Endodermal cell (in vitro differentiated cells): ENCODE measurements around the gene GPHN. TPM values are rescaled to one million over a fixed set of nuclear protein-coding genes. Genes with fewer than 3 reads are reported as not detected.

Experiments
- DNase-seq: peaks from one replicate; pipeline ENCODE4 v3.0.0-alpha.2; 2017
- H3K27ac ChIP-seq: 2 replicates; pipeline ENCODE4 v1.5.1; 2013; ENCODE audit warnings: mild to moderate bottlenecking, low read depth, low read length, moderate library complexity
- H3K27me3 ChIP-seq: 2 replicates; pipeline ENCODE4 v1.6.1; 2013; ENCODE audit warnings: mild to moderate bottlenecking, low read length, moderate library complexity; ENCODE audit not compliant: insufficient read depth, control insufficient read depth, poor library complexity, severe bottlenecking
- H3K36me3 ChIP-seq: 2 replicates; pipeline ENCODE4 v1.7.0; 2013; ENCODE audit warnings: mild to moderate bottlenecking, low read length, moderate library complexity; ENCODE audit not compliant: control insufficient read depth, insufficient read depth
- H3K4me1 ChIP-seq: one replicate; pipeline ENCODE4 v1.7.0; 2013; ENCODE audit warnings: low read length; ENCODE audit not compliant: control insufficient read depth, insufficient read depth
- H3K4me3 ChIP-seq: 2 replicates; pipeline ENCODE4 v1.5.1; 2013; ENCODE audit warnings: mild to moderate bottlenecking, low read length, moderate library complexity
- H3K9ac ChIP-seq: 2 replicates; pipeline ENCODE4 v1.6.1; 2013; ENCODE audit warnings: mild to moderate bottlenecking, low read length, moderate library complexity; ENCODE audit not compliant: poor library complexity, severe bottlenecking; ENCODE audit errors: extremely low read depth
- H3K9me3 ChIP-seq: 2 replicates; pipeline ENCODE4 v1.6.1; 2013; ENCODE audit warnings: mild to moderate bottlenecking, low read length, moderate library complexity; ENCODE audit not compliant: control insufficient read depth
- H3K27ac Mint-ChIP-seq: 2 replicates; pipeline ENCODE4 v1.8.0; 2020; ENCODE audit warnings: mixed read lengths
- H3K27me3 Mint-ChIP-seq: 2 replicates; pipeline ENCODE4 v1.8.0; 2021; ENCODE audit warnings: mild to moderate bottlenecking, mixed read lengths; ENCODE audit not compliant: insufficient read depth
- H3K36me3 Mint-ChIP-seq: 2 replicates; pipeline ENCODE4 v1.8.0; 2020; ENCODE audit warnings: low read depth, mixed read lengths
- H3K4me1 Mint-ChIP-seq: 2 replicates; pipeline ENCODE4 v1.8.0; 2020; ENCODE audit warnings: mixed read lengths
- H3K4me3 Mint-ChIP-seq: 2 replicates; pipeline ENCODE4 v1.8.0; 2020; ENCODE audit warnings: mild to moderate bottlenecking, moderate library complexity, mixed read lengths
- H3K9me3 Mint-ChIP-seq: 2 replicates; pipeline ENCODE4 v1.8.0; 2020; ENCODE audit warnings: mild to moderate bottlenecking, mixed read lengths
- CTCF ChIP-seq: fragments of 200-600 bp; sonication (generic); conservative IDR thresholded peaks from 2 replicates; pipeline ENCODE4 v1.5.0; 2021; ENCODE audit warnings: antibody characterized with exemption, mild to moderate bottlenecking
- WGBS, 2 experiments: methylation state at CpG; one replicate each; pipeline versions ENCODE4 v1.1.5 to v1.1.7; 2013; ENCODE audit warnings: missing lambda C conversion rate in 2 of 2, mixed read lengths in 1 of 2; ENCODE audit not compliant: insufficient coverage in 1 of 2, insufficient read length in 1 of 2; 5-methylcytosine and 5-hydroxymethylcytosine counted together
- total RNA-seq, 2 donors: library from RNA; stranded (reverse); fragmentation: NEBNext Ultra II Directional in 1 of 2; extraction: Animal tissue kit (Norgen Biotek cat#: 25700) in 1 of 2; gene quantifications; 2 replicates in 1 of 2; 3 replicates in 1 of 2; pipeline ENCODE4 v1.2.1, GENCODE V29; 2021

GPHN gene
- total RNA-seq, 2 donors from 2014 or later, result 12.4 to 15.0 TPM

- Mint-ChIP-seq H3K27ac (no peak overlapping the region), H3K27me3 (no peaks in the 10 kb centered on the region), H3K36me3 (peaks cover 13% of the 10 kb centered on the region), H3K4me3 (no peak overlapping the region), H3K4me1 (no peaks in the 10 kb centered on the region), H3K9me3 (peaks cover 34% of the 10 kb centered on the region)
- Histone ChIP-seq H3K4me3 (no peak overlapping the region), H3K36me3 (no peaks in the 10 kb centered on the region), H3K9ac (no peak overlapping the region), H3K27ac (no peak overlapping the region), H3K27me3 (no peaks in the 10 kb centered on the region), H3K4me1 (no peaks in the 10 kb centered on the region), H3K9me3 (peaks cover 31% of the 10 kb centered on the region)
- no peak for DNase-seq
- TF ChIP-seq CTCF, result no peak
Observed at GRCh38 chr14:66735853-66736252, 227.9 kb downstream of the GPHN start.

- no peak overlapping the region for H3K9ac ChIP-seq
- H3K27me3 Mint-ChIP-seq, result no peaks in the 10 kb centered on the region
- peaks cover 18% of the 10 kb centered on the region for H3K9me3 ChIP-seq
- peaks cover 2% of the 10 kb centered on the region for H3K36me3 Mint-ChIP-seq
- no peaks in the 10 kb centered on the region for H3K4me1 Mint-ChIP-seq
- H3K4me3 ChIP-seq, result no peak overlapping the region
- H3K27me3 ChIP-seq, result no peaks in the 10 kb centered on the region
- H3K9me3 Mint-ChIP-seq, result peaks cover 9% of the 10 kb centered on the region
- TF ChIP-seq CTCF, result no peak
- H3K27ac Mint-ChIP-seq, result no peak overlapping the region
- no peaks in the 10 kb centered on the region for H3K36me3 ChIP-seq
- H3K4me3 Mint-ChIP-seq, result no peak overlapping the region
- H3K4me1 ChIP-seq, result no peaks in the 10 kb centered on the region
- no peak for DNase-seq
- H3K27ac ChIP-seq, result no peak overlapping the region
Observed at GRCh38 chr14:66739826-66740225, 231.9 kb downstream of the GPHN start.

- H3K9ac ChIP-seq, result no peak overlapping the region
- no peak for TF ChIP-seq CTCF
- no peaks in the 10 kb centered on the region for H3K4me1 ChIP-seq
- Mint-ChIP-seq H3K9me3 (no peaks in the 10 kb centered on the region), H3K4me3 (no peak overlapping the region), H3K27me3 (no peaks in the 10 kb centered on the region), H3K27ac (no peak overlapping the region), H3K36me3 (no peaks in the 10 kb centered on the region), H3K4me1 (no peaks in the 10 kb centered on the region)
- no peaks in the 10 kb centered on the region for H3K27me3 ChIP-seq
- peaks cover 9% of the 10 kb centered on the region for H3K9me3 ChIP-seq
- no peaks in the 10 kb centered on the region for H3K36me3 ChIP-seq
- H3K4me3 ChIP-seq, result no peak overlapping the region
- H3K27ac ChIP-seq, result no peak overlapping the region
- 89% methylated on average over 1 of the region's 1 CpG; no CpG with 5 or more reads in 1 of the 2 experiments for WGBS, 2 experiments
- no peak for DNase-seq
Observed at GRCh38 chr14:66745078-66745477, 237.1 kb downstream of the GPHN start.
